Uterus (tissue), 4 donors: ENCODE data around the gene LBH. TPM values are rescaled to one million over a fixed set of nuclear protein-coding genes. Genes with fewer than 3 reads are reported as not detected.

Experiments used
- DNase-seq, 2 donors: peaks; one replicate each; pipeline ENCODE4 v3.0.0-alpha.2; 2019 to 2020
- H3K27ac ChIP-seq, 2 donors: fragments of 200-600 bp; sonication (generic); 1 replicate in 1 of 2; 2 replicates in 1 of 2; pipeline ENCODE4 v1.5.1; 2016 to 2018
- H3K27me3 ChIP-seq, 2 donors: fragments of 200-600 bp; sonication (generic); one replicate each; pipeline ENCODE4 v1.5.1; 2018 to 2019; ENCODE audit warnings: control low read depth in 1 of 2
- H3K36me3 ChIP-seq, 2 donors: fragments of 200-600 bp; sonication (generic); one replicate each; pipeline ENCODE4 v1.5.1; 2019; ENCODE audit warnings: control low read depth in 1 of 2
- H3K4me1 ChIP-seq, 2 donors: fragments of 200-600 bp; sonication (generic); one replicate each; pipeline ENCODE4 v1.5.1; 2018 to 2019; ENCODE audit warnings: control low read depth in 1 of 2
- H3K4me3 ChIP-seq, 2 donors: fragments of 200-600 bp; sonication (generic); 1 replicate in 1 of 2; 2 replicates in 1 of 2; pipeline ENCODE4 v1.5.1; 2018 to 2019; ENCODE audit warnings: mild to moderate bottlenecking in 1 of 2
- H3K9me3 ChIP-seq, 2 donors: fragments of 200-600 bp; sonication (generic); one replicate each; pipeline ENCODE4 v1.5.1; 2019; ENCODE audit warnings: control low read depth in 1 of 2
- POLR2A ChIP-seq, 2 donors: fragments of 450-650 bp; IDR thresholded peaks; one replicate each; pipeline ENCODE4 v1.6.1; 2016; ENCODE audit warnings: antibody characterized with exemption in 2 of 2, mild to moderate bottlenecking in 1 of 2, moderate library complexity in 1 of 2
- intact Hi-C: fragments of 100-400 bp; cut with DNase I; formaldehyde crosslinking; loops from one replicate; pipeline ENCODE4 v1.15.1; 2023; ENCODE audit warnings: low total_unique reads
- total RNA-seq, 4 donors: library from RNA; depleted of rRNA in 3 of 4; stranded (reverse); fragments of >200 nt in 3 of 4; gene quantifications; one replicate each; pipeline versions ENCODE4 v1.1.0 to v1.2.4, GENCODE V29; 2014 to 2023
- TF ChIP-seq, protein P1 (sequence below), 4 experiments: fragments of 200-600 bp in 2 of 4; fragments of 450-650 bp in 2 of 4; sonication (generic) in 2 of 4; IDR thresholded peaks; one replicate each; pipeline ENCODE4 v1.5.1; 2016 to 2019; ENCODE audit warnings: antibody characterized with exemption in 4 of 4, mild to moderate bottlenecking in 2 of 4, moderate library complexity in 1 of 4
- donor health status: DM: yes; HTN: yes; CAD: no.

Gene LBH
- total RNA-seq, 4 donors from 2014 or later: 30.7 to 94.3 (median 64.5) TPM

- DNase-seq: no peak
- intact Hi-C loops: no loop called here
- Histone ChIP-seq H3K27ac (no peak overlapping the region), H3K4me3 (no peak overlapping the region), H3K27me3 (no peaks in the 10 kb centered on the region), H3K4me1 (no peaks in the 10 kb centered on the region), H3K9me3 (no peaks in the 10 kb centered on the region), H3K36me3 (no peaks in the 10 kb centered on the region)
- TF ChIP-seq, protein P1, sequence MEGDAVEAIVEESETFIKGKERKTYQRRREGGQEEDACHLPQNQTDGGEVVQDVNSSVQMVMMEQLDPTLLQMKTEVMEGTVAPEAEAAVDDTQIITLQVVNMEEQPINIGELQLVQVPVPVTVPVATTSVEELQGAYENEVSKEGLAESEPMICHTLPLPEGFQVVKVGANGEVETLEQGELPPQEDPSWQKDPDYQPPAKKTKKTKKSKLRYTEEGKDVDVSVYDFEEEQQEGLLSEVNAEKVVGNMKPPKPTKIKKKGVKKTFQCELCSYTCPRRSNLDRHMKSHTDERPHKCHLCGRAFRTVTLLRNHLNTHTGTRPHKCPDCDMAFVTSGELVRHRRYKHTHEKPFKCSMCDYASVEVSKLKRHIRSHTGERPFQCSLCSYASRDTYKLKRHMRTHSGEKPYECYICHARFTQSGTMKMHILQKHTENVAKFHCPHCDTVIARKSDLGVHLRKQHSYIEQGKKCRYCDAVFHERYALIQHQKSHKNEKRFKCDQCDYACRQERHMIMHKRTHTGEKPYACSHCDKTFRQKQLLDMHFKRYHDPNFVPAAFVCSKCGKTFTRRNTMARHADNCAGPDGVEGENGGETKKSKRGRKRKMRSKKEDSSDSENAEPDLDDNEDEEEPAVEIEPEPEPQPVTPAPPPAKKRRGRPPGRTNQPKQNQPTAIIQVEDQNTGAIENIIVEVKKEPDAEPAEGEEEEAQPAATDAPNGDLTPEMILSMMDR (IDR thresholded peaks at IDR 0.05): no peak
- TF ChIP-seq POLR2A (IDR thresholded peaks at IDR 0.05): no peak
Measured at GRCh38 chr2:30277582-30277981, 46.2 kb downstream of the LBH start.

DNA sequence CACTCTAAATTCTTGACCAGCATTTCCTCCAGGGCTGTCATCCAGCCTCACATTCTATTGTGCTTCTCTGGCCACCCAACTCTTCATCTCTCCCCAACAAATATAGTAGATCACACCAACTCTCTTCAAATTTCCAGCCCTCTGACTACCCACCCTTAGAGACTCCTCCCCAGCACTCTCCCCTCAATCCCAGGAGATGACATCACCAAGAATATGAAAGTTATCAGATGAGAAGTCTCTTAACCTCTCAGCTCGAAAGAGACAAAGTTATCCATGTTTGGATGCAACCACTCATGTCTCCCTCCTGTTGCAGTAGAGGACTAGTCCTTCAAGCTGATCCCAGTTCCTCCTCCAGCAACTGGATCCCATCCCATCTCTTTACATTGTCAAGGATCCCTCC, 47.1 kb downstream of the LBH start:
- no peaks in the 10 kb centered on the region for H3K4me1 ChIP-seq
- TF ChIP-seq, protein P1 (IDR thresholded peaks at IDR 0.05): no peak
- no peak for TF ChIP-seq POLR2A (IDR thresholded peaks at IDR 0.05)
- no peaks in the 10 kb centered on the region for H3K27me3 ChIP-seq
- no peak overlapping the region for H3K4me3 ChIP-seq
- H3K9me3 ChIP-seq: no peaks in the 10 kb centered on the region
- no peak for DNase-seq
- H3K36me3 ChIP-seq: no peaks in the 10 kb centered on the region
- no peak overlapping the region for H3K27ac ChIP-seq
- intact Hi-C loops: no loop called here

GRCh38 chr2:30280596-30281434, 49.5 kb downstream of the LBH start:
- H3K36me3 ChIP-seq: no peaks in the 10 kb centered on the region
- intact Hi-C loops: no loop called here
- no peak for TF ChIP-seq POLR2A (IDR thresholded peaks at IDR 0.05)
- TF ChIP-seq, protein P1 (IDR thresholded peaks at IDR 0.05): no peak

GRCh38 chr2:30282081-30282480, 50.7 kb downstream of the LBH start:
- Histone ChIP-seq H3K9me3 (no peaks in the 10 kb centered on the region), H3K36me3 (no peaks in the 10 kb centered on the region), H3K27ac (no peak overlapping the region), H3K27me3 (no peaks in the 10 kb centered on the region), H3K4me3 (no peak overlapping the region), H3K4me1 (no peaks in the 10 kb centered on the region)
- DNase-seq: no peak
- TF ChIP-seq, protein P1 (IDR thresholded peaks at IDR 0.05): no peak
- no peak for TF ChIP-seq POLR2A (IDR thresholded peaks at IDR 0.05)
- intact Hi-C loops: no loop called here

More at GRCh38 chr2:30280596-30281434, 49.5 kb downstream of the LBH start:
- H3K9me3 ChIP-seq: no peaks in the 10 kb centered on the region
- no peak overlapping the region for H3K4me3 ChIP-seq
- no peaks in the 10 kb centered on the region for H3K27me3 ChIP-seq
- no peaks in the 10 kb centered on the region for H3K4me1 ChIP-seq
- H3K27ac ChIP-seq: no peak overlapping the region
- no peak for DNase-seq

- Histone ChIP-seq H3K4me1 (no peaks in the 10 kb centered on the region), H3K36me3 (no peaks in the 10 kb centered on the region), H3K9me3 (no peaks in the 10 kb centered on the region), H3K4me3 (no peak overlapping the region), H3K27me3 (no peaks in the 10 kb centered on the region), H3K27ac (no peak overlapping the region)
- TF ChIP-seq POLR2A (IDR thresholded peaks at IDR 0.05): no peak
- TF ChIP-seq, protein P1 (IDR thresholded peaks at IDR 0.05): no peak
- no peak for DNase-seq
- intact Hi-C loops: no loop called here
Measured at GRCh38 chr2:30282721-30283120, 51.4 kb downstream of the LBH start.
